GM18511 (cell line): ENCODE results near the gene SLC35B4.
A peak's percentile ranks its signal among the peaks of the same experiment; 100 is the strongest.

Source experiments
- ATAC-seq: cut with Tn5 transposase; IDR thresholded peaks from one replicate; pipeline ENCODE4 v1.9.1; 2021; ENCODE audit warnings: mild to moderate bottlenecking, moderate library complexity; ENCODE audit not compliant: unreplicated experiment

The SLC35B4 gene

DNA sequence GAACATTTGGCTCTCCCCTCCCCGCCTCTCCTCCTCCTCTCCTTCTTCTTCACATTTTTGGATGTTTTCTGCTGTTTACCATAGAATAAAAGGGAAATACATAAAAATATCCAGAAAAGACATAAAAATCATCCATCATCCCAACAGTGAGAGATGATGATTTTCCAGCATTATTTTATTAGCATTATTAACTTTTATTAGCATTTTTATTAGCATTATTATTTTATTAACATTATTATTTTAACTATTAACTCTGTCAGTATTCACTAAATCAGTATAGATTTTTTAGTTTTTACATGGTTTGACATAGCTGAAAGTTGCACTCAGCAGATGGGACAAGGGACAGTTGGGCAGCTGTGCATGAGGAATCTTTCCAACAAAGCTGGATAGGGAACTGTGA lies 16.2 kb upstream of the SLC35B4 start:
- no peak for ATAC-seq

DNA sequence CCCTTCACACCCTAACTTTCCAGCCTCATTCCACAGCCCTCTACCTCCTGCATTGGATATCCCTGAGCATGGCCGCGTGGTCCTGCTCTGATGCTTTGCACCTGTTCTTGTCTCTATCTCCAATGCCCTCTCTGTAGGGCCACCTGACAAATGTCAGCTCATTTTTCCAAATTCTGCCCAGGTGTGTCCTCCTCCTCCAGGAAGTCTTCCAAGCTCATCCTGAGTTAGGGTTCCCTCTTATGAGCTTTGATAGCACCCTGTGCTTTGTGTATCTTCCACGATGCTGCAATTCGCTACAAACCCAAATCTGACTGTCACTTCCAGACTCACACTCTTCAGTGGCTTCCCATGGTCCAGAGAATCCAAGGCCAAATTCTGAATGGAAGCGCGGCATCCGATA lies 14.7 kb upstream of the SLC35B4 start:
- no peak for ATAC-seq

GRCh38 chr7:134330974-134331373 lies 14.2 kb upstream of the SLC35B4 start:
- no peak for ATAC-seq

GRCh38 chr7:134329614-134330346 lies 13.1 kb upstream of the SLC35B4 start:
- no peak for ATAC-seq

DNA sequence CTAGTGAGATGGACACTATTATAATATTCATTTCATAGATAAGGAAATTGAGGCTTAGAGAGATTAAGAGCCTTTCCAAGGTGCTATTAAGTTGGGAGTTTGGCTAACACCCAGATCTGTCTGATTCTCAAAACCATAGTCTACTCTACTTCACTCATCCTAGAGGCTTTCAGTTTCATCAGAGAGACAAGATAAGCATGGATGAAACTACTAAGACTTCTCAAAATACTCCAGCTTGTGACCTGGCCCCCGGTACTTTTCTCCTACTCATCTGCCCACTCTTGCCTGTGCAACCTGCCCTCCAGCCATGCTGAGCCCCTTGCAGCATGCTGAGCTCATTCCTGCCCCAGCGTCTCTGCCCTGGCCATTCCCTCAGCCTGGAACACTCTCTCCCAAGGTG lies 12.2 kb upstream of the SLC35B4 start:
- no peak for ATAC-seq

GRCh38 chr7:134327896-134328295 lies 11.2 kb upstream of the SLC35B4 start:
- ATAC-seq: peak; percentile 71

- ATAC-seq: no peak
Observed at GRCh38 chr7:134324107-134324506, 7.4 kb upstream of the SLC35B4 start.

GRCh38 chr7:134320201-134320600 lies 3.5 kb upstream of the SLC35B4 start:
- no peak for ATAC-seq

DNA sequence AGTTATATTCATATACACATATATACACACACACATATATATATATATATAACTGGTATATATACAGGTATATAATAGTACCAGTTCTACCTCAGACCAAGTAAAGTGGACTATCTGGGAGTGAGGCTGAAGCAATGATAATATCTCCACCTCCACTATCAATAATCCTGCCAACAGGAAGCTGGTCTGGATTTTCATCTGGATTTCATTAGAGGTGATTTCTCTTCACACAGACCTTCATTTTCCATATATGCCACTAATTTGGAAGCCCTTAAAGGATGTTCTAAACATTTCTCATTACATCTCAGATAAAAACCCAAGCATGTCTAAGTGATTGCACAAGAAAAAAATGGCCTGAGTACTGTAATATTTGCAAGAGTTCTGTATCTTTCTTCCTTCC lies 1.7 kb upstream of the SLC35B4 start:
- no peak for ATAC-seq

- ATAC-seq: no peak
Observed at GRCh38 chr7:134317434-134317833, 704 bp upstream of the SLC35B4 start.

DNA sequence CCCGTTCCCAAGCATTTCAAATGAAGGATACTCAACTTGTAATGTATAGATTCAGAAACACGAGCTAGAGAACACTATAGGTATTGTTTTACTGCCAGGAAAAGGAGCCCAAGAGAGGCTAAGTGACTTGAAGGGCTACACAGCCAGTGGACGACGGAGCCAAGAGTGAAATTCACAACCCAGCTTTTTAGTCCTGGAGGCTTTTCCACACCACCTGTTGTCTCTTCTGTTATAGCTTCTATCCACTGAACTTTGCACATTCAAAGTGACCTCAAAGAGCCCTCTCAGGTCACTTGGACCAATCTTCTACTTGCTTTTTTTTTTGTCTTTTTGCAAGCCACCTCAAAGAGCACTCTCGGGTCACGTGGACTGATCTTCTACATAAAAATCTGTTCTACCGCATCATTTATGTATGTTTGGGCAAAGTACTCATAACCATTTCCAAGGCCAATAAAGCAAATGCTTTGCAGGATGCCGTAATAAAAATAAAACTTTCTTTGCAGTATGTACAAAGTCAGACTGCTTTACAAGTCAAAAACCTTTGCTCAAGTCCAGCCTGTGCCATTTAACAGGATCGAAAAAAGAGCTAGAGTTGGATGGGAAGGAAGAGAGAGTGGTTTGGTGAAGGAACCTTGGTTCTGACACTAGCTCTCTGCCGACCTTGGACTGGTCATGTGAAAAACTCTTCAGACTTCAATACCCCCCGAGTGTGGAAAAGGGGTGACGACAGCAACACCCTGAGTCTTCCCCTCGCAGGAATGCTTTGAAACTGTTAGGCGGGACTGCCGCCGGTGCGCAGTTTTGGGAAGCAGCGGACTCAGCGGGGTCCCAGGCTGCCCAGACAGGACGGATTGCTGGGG lies 821 bp downstream of the SLC35B4 start:
- peak; percentile 3 for ATAC-seq

- no peak for ATAC-seq
Observed at GRCh38 chr7:134313543-134313942, 3.2 kb downstream of the SLC35B4 start.

DNA sequence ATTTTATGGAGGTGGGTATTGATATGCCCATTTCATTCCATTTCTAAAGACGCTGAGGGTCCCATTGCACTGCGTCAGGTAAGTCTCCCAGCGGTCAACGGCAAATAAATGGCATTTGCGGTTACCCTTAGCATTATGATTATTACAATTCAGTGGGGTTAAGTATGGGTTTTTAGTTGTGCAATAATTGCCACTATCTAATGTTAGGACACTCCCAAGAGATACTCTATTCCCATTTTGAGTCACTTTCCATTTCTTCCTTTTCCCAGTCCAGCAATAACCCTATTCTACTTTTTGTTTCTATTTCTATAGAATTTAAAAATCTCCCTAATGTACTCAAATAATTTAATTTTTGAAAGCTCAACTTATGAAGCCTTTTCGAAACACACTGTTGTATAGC lies 4.0 kb downstream of the SLC35B4 start:
- no peak for ATAC-seq

- ATAC-seq: no peak
Observed at GRCh38 chr7:134311807-134312206, 4.9 kb downstream of the SLC35B4 start.

- ATAC-seq: no peak
Observed at GRCh38 chr7:134308548-134308947, 8.2 kb downstream of the SLC35B4 start.

DNA sequence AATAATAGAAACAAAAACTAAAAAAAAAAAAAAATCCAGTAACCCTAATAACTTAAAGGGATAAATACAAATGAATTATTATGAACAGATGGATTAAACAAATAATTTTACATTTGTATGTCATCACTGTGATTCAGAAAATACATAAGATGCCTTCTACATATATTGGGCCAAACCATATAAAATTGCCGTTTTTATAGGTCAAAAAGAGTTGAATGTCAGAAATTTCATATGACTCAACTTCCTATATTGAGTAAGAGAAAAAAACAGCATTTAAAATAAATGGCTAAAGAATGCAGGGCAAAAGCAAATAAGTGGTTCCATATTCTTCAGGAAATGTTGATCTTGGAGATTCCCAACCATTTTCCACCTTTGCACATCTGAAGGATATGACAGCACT lies 9.4 kb downstream of the SLC35B4 start:
- no peak for ATAC-seq

DNA sequence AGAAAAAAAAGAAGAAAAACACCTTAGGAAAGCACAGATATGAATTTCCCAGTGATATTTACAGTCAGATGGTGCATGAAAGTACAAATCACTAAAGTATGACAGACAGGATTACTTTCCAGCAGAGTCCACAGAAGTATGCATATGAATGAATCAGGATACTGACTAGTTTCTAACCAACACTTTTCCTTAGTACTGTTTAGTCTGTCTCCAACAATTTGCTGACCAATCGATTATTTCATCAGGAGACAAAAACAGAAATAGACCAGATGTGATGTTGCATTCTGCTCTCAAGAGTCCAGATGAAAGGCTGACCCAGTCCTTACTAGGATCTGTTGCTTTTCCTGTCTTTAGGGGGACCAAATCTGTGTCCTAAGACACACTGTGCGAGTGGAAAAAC lies 14.6 kb downstream of the SLC35B4 start:
- no peak for ATAC-seq

DNA sequence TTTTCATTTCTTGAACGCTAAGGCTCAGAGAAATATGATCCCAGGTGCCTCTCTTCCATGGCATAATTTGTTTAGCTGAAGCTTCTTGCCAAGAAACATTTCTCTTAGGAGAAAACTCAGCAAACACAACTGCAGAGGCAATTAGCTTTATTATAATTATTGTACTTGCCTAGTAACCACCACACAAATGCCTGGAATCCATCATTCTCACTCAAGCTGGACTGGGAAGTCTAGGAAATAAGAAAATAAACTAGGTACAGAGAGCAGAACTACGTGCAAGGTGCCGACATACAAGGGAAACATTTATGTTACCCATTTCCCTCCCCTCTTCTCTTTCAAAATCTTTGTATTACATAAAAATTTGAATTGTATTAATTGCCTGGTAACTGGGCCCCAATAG lies 15.1 kb downstream of the SLC35B4 start:
- ATAC-seq: no peak

GRCh38 chr7:134300988-134301387 lies 15.7 kb downstream of the SLC35B4 start:
- no peak for ATAC-seq

- no peak for ATAC-seq
Observed at GRCh38 chr7:134298902-134299683, 17.6 kb downstream of the SLC35B4 start.

DNA sequence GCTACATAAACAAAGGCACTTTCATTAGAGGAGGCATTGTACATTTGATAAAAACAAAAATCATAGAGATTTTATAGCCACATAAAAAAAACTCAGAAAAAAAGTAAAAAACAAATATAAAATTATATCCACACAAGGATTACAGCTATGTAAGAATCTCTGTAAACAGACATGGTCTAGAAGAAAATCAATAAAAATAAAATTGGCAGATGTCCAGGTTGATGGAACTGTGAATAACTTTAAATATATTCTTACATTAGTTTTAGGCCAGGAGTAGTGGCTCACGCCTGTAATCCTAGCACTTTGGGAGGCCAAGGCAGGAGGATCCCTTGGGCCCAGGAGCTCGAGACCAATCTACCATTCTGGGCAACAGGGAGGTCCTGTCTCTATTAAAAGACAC lies 19.2 kb downstream of the SLC35B4 start:
- ATAC-seq: no peak
